H7 (cell line): Measurements from ENCODE around the gene SAMD4A. TPM values are rescaled to one million over a fixed set of nuclear protein-coding genes. Genes with fewer than 3 reads are reported as not detected.
A peak's percentile ranks its signal among the peaks of the same experiment; 100 is the strongest.

ENCODE experiments used
- DNase-seq: peaks from one replicate; pipeline ENCODE4 v3.0.0; 2012
- H3K27me3 ChIP-seq: 2 replicates; pipeline ENCODE4 v1.6.0; 2011; ENCODE audit warnings: mild to moderate bottlenecking, low read length; ENCODE audit not compliant: control insufficient read depth, insufficient read depth
- H3K36me3 ChIP-seq: replicated peaks from 2 replicates; pipeline ENCODE4 v1.5.1; 2011; ENCODE audit warnings: low read length; ENCODE audit not compliant: control insufficient read depth, insufficient read depth
- H3K4me3 ChIP-seq: 2 replicates; pipeline ENCODE4 v1.5.1; 2011; ENCODE audit warnings: low read depth, mild to moderate bottlenecking, control low read depth, low read length, moderate library complexity; ENCODE audit not compliant: insufficient read depth
- total RNA-seq: library from RNA; depleted of rRNA; stranded (reverse); fragments of >200 nt; shearing (Covaris generic); gene quantifications from 2 replicates; pipeline ENCODE4 v1.2.3, GENCODE V29; 2014

SAMD4A gene
- total RNA-seq, 1 experiment from 2014 or later: 8.5 TPM

DNA sequence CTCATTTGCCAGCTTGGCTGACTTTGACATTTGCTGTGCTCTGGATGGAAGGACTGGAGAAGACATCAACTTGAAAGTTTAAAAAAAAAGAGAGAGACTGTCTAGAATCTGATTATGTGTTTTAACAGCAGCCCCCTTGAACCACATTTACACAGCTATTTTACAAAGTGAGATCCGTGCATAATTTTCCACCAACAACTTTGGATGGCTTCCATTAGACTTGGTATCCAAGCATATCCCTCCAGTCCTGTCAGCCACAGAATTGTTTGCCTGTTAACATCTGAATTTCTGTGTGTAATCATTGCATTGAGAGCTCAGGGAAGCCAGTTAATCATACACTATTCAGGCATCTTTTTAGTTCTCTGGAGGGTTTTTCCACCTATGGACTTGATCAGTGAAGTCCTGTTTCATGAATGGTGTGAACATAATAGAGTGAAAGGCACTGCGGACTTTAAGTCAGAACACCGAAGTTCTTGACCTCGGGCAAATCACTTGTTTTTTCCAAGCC is 93.7 kb downstream of the SAMD4A start:
- no peak for DNase-seq
- Histone ChIP-seq H3K36me3 (no peaks in the 10 kb centered on the region), H3K27me3 (no peaks in the 10 kb centered on the region), H3K4me3 (no peak overlapping the region)

DNA sequence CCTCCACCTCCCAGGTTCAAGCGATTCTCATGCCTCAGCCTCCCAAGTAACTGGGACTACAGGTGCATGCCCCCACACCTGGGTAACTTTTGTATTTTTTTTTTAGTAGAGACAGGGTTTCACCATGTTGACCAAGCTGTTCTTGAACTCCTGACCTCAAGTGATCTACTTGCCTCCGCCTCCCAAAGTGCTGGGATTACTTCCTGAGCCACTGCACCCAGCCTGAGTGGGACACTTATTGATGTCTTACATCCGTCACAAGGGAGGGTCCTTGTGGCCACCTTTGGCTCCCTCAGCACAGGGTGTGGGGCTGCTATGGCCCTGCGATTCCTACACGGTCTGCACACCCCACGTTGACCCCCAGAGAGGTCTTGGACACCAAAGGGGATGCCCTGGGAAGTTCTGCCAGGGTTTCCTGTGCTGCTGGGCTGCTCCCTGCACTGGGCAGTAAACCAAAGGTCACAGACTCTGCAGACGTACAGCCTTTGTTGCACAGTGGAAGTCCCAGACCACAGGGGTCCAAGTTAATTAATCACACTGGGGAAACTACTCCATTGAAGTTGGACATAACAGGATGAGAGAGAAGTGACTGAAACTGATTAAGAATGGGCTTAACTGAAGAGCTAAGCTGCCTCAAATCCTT is 95.7 kb downstream of the SAMD4A start:
- H3K27me3 ChIP-seq: no peaks in the 10 kb centered on the region
- no peak overlapping the region for H3K4me3 ChIP-seq
- no peak for DNase-seq
- no peaks in the 10 kb centered on the region for H3K36me3 ChIP-seq

DNA sequence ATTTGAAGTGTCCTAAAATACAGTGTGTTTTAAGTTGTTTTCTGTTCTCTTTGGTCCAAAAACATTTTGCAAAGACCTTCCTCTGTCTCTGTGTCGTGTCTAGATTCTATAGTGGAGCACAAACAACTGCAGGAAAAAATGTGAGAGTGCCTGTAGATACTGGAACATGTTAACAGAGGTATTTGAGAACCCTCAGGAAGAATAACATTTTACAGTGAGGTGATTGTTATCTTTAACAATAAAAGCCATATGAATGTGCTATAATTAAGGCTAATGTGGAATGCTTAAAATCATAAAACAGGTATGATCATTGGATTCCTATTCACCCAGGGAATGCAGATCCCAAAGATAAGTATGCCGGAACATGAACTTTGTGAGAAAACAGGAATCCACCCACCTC is 98.0 kb downstream of the SAMD4A start:
- Histone ChIP-seq H3K27me3 (no peaks in the 10 kb centered on the region), H3K4me3 (no peak overlapping the region)

DNA sequence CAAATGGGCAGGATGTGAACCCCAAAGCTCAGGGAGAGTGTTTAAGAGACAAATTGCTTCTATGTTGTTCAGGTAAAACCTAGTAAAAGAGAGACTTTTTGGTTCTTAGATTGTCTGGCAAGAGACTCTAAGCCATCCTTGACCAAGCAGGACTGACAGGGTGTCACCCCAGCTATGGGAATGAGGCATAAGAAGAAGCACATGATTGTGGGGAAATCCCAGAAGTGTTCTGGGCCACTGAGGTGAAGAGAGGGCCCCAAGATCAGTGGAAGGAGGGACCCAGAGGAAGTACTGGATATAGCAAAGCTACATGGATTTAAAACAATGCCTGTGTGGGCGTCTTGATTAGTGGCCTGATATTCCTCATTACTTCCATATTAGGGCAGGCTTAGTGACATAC is 99.0 kb downstream of the SAMD4A start:
- Histone ChIP-seq H3K27me3 (no peaks in the 10 kb centered on the region), H3K36me3 (no peaks in the 10 kb centered on the region), H3K4me3 (no peak overlapping the region)
- no peak for DNase-seq

More for the DNA sequence above, 98.0 kb downstream of the SAMD4A start:
- H3K36me3 ChIP-seq: no peaks in the 10 kb centered on the region
- no peak for DNase-seq

DNA sequence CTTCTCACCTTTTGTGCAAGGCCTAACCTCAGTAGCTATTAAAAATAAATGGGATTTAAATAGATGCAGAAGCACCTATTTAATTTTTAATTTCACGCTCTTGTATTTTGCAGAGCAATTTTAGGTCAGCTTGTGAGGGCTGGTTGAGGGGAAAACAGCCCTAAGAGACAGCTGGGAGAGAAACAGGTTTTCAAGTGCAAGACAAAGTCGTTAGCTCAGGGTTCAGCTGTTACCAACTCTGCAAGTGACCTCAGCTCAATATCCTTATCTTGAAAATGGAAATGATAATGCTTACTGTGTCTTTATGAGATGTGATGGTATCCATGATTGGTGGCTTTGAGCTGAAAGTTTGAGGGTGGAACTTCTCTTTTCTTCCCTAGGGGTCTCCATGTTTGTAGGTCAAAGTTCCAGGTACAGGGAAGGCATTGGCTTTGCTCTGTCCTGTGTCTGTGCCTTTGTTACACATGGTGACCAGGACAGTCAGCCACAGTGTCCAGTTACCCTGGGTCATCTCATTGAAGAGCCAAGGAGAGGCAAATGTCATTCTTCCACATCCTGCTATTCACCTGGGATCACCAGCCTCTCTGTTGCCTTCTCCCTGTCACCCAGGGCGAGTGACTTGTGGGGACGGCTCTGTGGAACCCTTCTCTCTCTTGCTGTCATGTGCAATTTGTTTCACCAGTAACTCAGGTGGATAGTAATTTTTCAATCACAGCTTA is 100.3 kb downstream of the SAMD4A start:
- no peak for DNase-seq
- Histone ChIP-seq H3K4me3 (no peak overlapping the region), H3K27me3 (no peaks in the 10 kb centered on the region), H3K36me3 (no peaks in the 10 kb centered on the region)

DNA sequence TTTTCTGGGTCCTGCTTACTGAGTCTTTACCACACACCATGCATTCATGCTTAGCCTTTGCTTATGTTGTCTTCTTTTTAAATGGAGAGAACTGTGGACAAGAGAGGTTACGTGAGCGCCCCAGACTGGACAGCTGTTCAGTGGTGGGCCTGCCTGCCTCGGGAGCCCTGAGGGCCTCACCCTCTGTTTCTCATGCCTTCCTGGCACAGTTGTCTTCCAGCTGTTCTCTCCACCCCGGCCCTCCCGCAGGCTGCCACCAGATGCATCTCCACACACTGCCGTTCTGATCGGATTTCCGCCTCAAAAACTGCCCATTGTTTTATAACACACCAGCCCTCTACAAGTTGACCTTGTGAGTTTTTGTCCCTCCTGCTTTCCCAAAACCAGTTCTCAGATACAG is 100.8 kb downstream of the SAMD4A start:
- no peaks in the 10 kb centered on the region for H3K27me3 ChIP-seq

DNA sequence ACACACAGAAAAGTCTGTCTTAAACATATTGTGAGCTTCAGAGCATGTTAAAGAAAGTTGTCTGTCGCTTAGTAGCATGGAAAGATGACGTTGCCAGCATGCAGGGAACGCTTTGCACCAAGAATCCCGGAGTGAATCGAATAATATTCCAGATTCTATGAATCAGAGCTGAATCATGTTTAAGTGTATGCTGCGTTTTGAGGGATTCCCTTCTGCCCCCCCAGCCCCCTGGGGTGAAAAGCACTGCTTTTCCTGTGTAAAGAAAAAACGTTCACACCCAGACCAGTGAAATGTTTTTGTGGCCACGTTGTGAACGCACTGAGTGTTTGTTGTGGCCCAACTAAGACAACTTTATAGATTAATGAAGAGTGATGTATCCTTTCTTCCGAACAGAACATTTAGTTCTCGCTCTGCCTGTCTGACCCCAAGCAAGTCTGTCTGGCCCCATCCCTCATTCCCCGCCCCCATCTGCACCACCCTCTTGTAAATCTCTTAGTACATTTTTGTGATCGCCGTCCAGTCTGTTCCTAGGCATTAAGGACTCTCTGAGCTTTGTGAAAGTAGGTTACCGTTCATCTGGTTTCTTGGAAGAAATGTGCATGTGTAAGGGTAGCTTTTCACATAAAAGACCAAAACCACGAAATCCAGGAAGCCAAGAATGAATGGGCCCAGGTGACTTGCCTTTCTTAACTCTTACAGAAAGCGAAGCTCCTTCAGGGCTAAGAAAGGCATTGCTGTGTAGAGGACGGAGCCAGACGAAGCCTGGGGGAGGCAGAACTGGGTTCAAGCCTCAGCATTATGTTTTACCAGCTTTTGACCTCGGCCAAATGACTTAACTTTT is 103.0 kb downstream of the SAMD4A start:
- no peaks in the 10 kb centered on the region for H3K36me3 ChIP-seq
- DNase-seq: no peak
- no peaks in the 10 kb centered on the region for H3K27me3 ChIP-seq
- no peak overlapping the region for H3K4me3 ChIP-seq

More for the DNA sequence above, 100.8 kb downstream of the SAMD4A start:
- Histone ChIP-seq H3K36me3 (no peaks in the 10 kb centered on the region), H3K4me3 (no peak overlapping the region)
- DNase-seq: no peak

DNA sequence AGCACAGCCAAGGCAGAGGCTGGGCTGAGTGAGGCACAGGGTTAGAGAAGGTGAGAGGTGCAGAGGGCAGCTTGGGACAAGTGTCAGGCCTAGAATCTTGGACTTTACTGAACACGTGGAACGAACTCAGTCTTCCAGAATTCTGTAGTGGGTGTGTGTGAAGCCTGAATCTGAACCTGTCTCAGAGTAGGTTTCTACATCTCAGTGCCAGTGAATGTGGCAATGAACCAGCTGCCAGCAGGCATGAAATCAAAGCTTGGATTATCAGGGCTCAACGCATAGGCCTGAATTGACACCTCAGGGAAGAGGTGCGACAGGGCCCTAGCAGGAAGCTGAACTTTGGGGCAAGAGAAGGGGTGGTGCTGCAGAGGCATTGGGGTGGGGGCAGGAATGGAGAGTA is 104.6 kb downstream of the SAMD4A start:
- no peak for DNase-seq
- Histone ChIP-seq H3K27me3 (no peaks in the 10 kb centered on the region), H3K36me3 (no peaks in the 10 kb centered on the region)

DNA sequence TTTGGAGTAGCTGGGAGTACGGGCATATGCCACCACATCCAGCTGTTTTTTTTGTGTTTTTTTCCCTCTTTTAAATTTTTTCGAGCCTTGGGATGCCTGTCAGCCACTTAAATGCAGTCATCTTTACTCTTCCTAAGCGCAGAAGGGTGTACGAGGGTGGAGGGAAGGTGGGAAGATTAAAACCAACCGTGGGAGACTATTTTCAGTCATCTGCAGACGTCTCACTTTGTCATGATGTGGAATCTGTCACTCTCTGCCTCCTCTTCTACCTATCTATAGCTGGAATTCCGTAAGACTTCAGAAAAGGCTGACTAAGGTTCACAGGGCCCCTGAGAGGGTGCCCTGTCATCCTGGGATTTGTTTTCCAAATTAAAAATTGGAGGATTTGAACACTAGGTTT is 105.3 kb downstream of the SAMD4A start:
- no peaks in the 10 kb centered on the region for H3K36me3 ChIP-seq
- no peaks in the 10 kb centered on the region for H3K27me3 ChIP-seq
- no peak for DNase-seq
- H3K4me3 ChIP-seq: no peak overlapping the region

More for the DNA sequence above, 104.6 kb downstream of the SAMD4A start:
- H3K4me3 ChIP-seq: no peak overlapping the region

DNA sequence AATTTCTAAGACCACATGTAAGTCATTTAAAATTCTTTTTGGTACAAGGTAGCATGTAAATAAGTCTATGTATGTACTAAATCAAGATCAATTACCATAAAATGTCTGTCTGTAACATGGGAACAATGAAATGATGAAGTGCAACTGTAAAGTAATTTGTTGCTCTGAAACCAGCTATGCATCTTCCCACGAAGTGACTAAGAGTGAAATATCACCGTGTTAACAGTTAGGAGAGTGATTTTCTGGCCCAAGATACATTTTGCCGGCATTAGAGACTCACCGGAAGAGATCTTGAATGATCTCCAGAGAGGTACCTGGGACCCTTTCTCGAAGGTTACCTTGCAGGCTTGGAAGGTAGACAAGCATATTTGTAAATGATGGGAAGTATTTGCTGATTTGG is 105.8 kb downstream of the SAMD4A start:
- H3K27me3 ChIP-seq: no peaks in the 10 kb centered on the region
- no peak for DNase-seq
- no peak overlapping the region for H3K4me3 ChIP-seq
- H3K36me3 ChIP-seq: no peaks in the 10 kb centered on the region

DNA sequence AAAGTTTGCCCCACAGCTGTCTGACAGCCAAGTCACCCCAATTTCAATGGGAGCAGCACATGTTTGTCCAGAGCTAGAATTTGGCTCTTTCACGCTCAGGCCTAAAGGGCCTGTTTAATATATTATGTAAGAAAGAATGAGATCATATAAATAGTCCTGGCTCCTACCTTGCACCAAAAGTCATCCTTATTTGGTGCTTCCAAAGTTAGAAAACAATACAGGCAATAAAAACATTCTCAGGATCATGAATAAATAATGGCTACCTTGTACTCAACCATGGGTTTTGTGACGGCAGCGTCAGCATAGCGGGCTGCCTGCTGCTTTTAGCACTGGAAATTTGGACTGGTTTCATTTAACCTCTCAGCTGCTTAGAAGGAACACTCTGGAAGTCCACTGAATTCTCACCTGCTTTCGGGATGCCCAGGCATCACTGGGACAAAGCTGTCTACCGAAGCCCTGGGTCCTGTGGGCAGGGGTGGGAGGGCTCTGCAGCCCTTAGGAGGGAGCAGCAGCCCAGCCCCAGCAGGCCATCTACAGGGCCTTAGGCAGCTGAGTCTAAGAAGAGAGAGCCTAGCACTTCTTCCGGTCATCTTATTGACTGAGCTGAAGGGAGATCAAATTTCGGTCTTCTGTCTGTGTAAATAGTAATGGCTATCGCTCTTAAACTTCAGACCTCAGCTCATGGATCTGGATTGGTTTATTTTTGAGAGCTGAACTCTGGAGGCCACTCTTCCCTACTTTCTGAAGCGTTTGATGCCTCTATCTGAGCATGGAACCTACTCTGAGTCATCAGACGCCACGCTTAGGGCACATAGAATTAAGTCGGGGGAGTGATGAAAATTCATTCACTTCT is 106.5 kb downstream of the SAMD4A start:
- DNase-seq: peak; percentile 45
- no peaks in the 10 kb centered on the region for H3K27me3 ChIP-seq

DNA sequence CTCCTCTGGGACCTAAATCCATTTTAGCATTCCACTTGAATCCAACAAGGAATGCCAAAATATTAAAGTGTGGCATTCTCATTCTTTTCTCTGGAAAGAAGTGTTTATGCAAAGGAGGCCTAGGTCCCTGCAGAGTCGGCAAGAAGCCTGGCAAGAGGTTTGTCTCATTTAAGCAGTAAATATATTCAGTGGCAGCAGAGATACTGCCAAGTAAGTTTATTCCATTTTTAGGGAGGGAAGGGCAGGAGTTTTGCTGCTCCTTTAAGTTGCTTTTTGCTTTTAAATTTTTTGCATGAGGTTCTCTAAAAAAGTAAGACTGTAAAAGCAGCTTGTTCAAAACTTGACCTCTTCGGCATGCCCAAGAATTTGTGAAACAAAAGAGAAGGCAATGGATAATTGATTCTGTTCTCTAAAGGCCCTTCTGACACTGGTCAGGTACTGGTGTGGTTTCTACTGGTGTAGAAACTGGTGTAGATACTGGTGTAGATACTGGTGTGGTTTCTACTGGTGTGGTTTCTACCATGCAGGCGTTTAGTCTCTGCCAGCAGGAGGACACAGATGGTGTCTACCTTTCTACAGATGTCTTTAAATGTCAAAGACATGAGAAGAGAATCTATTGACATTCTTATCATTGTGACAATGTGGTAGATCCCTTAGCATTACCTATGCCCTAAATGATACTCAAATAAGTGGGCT is 107.3 kb downstream of the SAMD4A start:
- Histone ChIP-seq H3K4me3 (no peak overlapping the region), H3K36me3 (no peaks in the 10 kb centered on the region), H3K27me3 (no peaks in the 10 kb centered on the region)
- no peak for DNase-seq

More for the DNA sequence above, 106.5 kb downstream of the SAMD4A start:
- no peak overlapping the region for H3K4me3 ChIP-seq
- no peaks in the 10 kb centered on the region for H3K36me3 ChIP-seq

DNA sequence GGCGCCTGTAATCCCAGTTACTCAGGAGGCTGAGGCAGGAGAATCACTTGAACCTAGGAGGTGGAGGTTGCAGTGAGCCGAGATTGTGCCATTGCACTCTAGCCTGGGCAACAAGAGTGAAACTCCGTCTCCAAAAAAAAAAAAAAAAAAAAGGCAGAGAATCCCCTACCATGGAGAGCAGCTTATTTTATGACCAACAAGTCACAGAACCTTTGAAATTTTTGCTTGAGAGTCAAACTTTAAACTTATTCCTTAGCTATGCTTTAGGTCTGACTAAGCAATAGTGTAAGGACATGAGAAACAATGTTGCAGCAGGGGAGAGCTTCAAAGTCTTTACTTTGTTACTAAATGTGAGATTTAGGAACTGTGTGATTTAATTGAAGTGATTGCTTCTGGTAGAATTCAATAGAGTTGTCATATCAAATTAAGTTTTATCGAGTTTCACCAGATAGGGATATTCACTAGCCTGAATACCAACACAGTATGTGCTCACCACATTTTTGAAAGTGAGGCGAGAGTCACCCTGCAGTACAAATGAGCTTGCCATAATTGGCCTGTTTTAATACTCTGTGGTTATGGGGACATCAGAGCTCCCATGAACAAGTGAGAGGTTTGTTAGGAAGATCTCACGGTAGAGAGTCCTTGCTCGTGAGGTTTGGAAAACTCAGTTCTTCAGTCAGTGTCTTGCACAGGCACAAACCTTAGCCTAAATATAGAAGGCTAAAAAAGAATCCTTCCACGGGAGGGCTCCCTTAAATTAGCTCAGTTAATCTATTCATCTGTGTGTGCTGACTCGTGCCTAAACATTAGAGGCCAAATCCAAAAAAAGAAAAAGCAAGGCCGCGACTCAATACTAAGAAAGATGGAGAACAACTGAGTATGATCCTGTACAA is 108.6 kb downstream of the SAMD4A start:
- no peak for DNase-seq

More for the DNA sequence above, 108.6 kb downstream of the SAMD4A start:
- Histone ChIP-seq H3K27me3 (no peaks in the 10 kb centered on the region), H3K36me3 (no peaks in the 10 kb centered on the region), H3K4me3 (no peak overlapping the region)
